B cell (primary cell): ENCODE data around the gene LRRC3. TPM values are rescaled to one million over a fixed set of nuclear protein-coding genes. Genes with fewer than 3 reads are reported as not detected.

Experiments
- ATAC-seq: fragments of 200-7000 bp; cut with Tn5 transposase; one replicate; pipeline ENCODE4 v1.10.0; 2021; ENCODE audit warnings: low read depth, mild to moderate bottlenecking, moderate number of reproducible peaks, moderate library complexity
- CTCF ChIA-PET: fragments of 350-600 bp; sonication (Branson Sonifier 250); formaldehyde crosslinking; loops from one replicate; lab custom pipeline; 2021; ENCODE audit warnings: antibody characterized with exemption, inconsistent platforms; lab: Charles Lee
- POLR2A ChIA-PET: fragments of 350-600 bp; sonication (Branson Sonifier 250); formaldehyde crosslinking; loops from one replicate; lab custom pipeline; 2021; ENCODE audit warnings: antibody characterized with exemption; lab: Charles Lee
- DNase-seq: peaks from one replicate; pipeline ENCODE4 v3.0.0; 2013
- H2AFZ ChIP-seq: 2 replicates; pipeline ENCODE4 v1.6.1; 2012; ENCODE audit warnings: mild to moderate bottlenecking, low read depth, low read length; ENCODE audit not compliant: insufficient read depth, poor library complexity, severe bottlenecking
- H3K27ac ChIP-seq, 2 donors: 1 replicate in 1 of 2; 2 replicates in 1 of 2; pipeline ENCODE4 v1.5.1; 2012 to 2013; ENCODE audit warnings: low read length in 2 of 2, mild to moderate bottlenecking in 2 of 2, moderate library complexity in 1 of 2
- H3K27me3 ChIP-seq, 4 experiments: fragments of 200-600 bp in 1 of 4; sonication (generic) in 1 of 4; replicated peaks in 1 of 4; 1 replicate in 2 of 4; 2 replicates in 2 of 4; pipeline versions ENCODE4 v1.6.1 to v1.7.0; 2013 to 2016; ENCODE audit warnings: low read length in 3 of 4, mild to moderate bottlenecking in 2 of 4, mixed read lengths in 1 of 4, moderate library complexity in 1 of 4; ENCODE audit not compliant: insufficient read depth in 4 of 4, control insufficient read depth in 3 of 4; ENCODE audit errors: control extremely low read depth in 1 of 4
- H3K36me3 ChIP-seq, 2 experiments: replicated peaks in 1 of 2; 1 replicate in 1 of 2; 2 replicates in 1 of 2; pipeline versions ENCODE4 v1.6.1 to v1.7.1; 2013; ENCODE audit warnings: low read length in 1 of 2; ENCODE audit not compliant: insufficient read depth in 2 of 2, control insufficient read depth in 1 of 2; ENCODE audit errors: control extremely low read depth in 1 of 2, extremely low read depth in 1 of 2
- H3K4me1 ChIP-seq, 2 donors: fragments of 200-600 bp in 1 of 2; sonication (generic) in 1 of 2; 1 replicate in 1 of 2; 2 replicates in 1 of 2; pipeline versions ENCODE4 v1.5.1 to v1.6.1; 2013 to 2017; ENCODE audit warnings: low read length in 2 of 2; ENCODE audit not compliant: control insufficient read depth in 2 of 2, insufficient read depth in 2 of 2
- H3K4me2 ChIP-seq: replicated peaks from 2 replicates; pipeline ENCODE3; 2012; ENCODE audit warnings: mild to moderate bottlenecking, low read depth, low read length; ENCODE audit not compliant: poor library complexity, severe bottlenecking
- H3K4me3 ChIP-seq, 5 experiments: fragments of 200-600 bp in 1 of 5; sonication (generic) in 1 of 5; 1 replicate in 3 of 5; 2 replicates in 2 of 5; pipeline versions ENCODE4 v1.5.1 to v1.7.0; 2011 to 2016; ENCODE audit warnings: low read length in 4 of 5, mild to moderate bottlenecking in 4 of 5, low read depth in 2 of 5, control low read depth in 1 of 5, moderate library complexity in 1 of 5; ENCODE audit not compliant: insufficient read depth in 1 of 5; ENCODE audit errors: control extremely low read depth in 1 of 5, extremely low read depth in 1 of 5
- H3K79me2 ChIP-seq: fragments of 200-600 bp; sonication (generic); one replicate; pipeline ENCODE4 v1.6.0; 2016; ENCODE audit warnings: low read length; ENCODE audit not compliant: control insufficient read depth, insufficient read depth
- H3K9ac ChIP-seq: fragments of 200-600 bp; sonication (generic); 2 replicates; pipeline ENCODE4 v1.6.1; 2017; ENCODE audit warnings: mild to moderate bottlenecking, low read length, moderate library complexity
- H3K9me3 ChIP-seq, 3 donors: one replicate each; pipeline versions ENCODE4 v1.6.1 to v1.7.1; 2013; ENCODE audit warnings: low read length in 2 of 3; ENCODE audit not compliant: control insufficient read depth in 2 of 3, insufficient read depth in 1 of 3; ENCODE audit errors: control extremely low read depth in 1 of 3
- H4K20me1 ChIP-seq: 2 replicates; pipeline ENCODE4 v1.6.0; 2012; ENCODE audit warnings: mild to moderate bottlenecking, low read length; ENCODE audit not compliant: insufficient read depth, control insufficient read depth, poor library complexity, severe bottlenecking
- H3K27ac Mint-ChIP-seq: one replicate; pipeline ENCODE4 v1.8.0; 2021; ENCODE audit warnings: mixed read lengths
- H3K27me3 Mint-ChIP-seq: one replicate; pipeline ENCODE4 v1.8.0; 2021; ENCODE audit warnings: mixed read lengths
- H3K4me1 Mint-ChIP-seq: one replicate; pipeline ENCODE4 v1.8.0; 2021; ENCODE audit warnings: mixed read lengths
- H3K4me3 Mint-ChIP-seq: one replicate; pipeline ENCODE4 v1.8.0; 2021; ENCODE audit warnings: mixed read lengths
- H3K9me3 Mint-ChIP-seq: one replicate; pipeline ENCODE4 v1.8.0; 2022; ENCODE audit warnings: mixed read lengths; ENCODE audit not compliant: insufficient read depth
- CTCF ChIP-seq: fragments of 200-600 bp; IDR thresholded peaks from one replicate; pipeline ENCODE4 v1.8.0; 2022; ENCODE audit warnings: antibody characterized with exemption, mild to moderate bottlenecking
- EZH2 ChIP-seq: IDR thresholded peaks from 2 replicates; pipeline ENCODE4 v1.6.1; 2012; ENCODE audit warnings: borderline replicate concordance, low read depth, mild to moderate bottlenecking, moderate library complexity, low read length; ENCODE audit not compliant: insufficient read depth, poor library complexity, severe bottlenecking
- WGBS: methylation state at CpG from one replicate; pipeline ENCODE4 v1.1.5; 2013; ENCODE audit warnings: missing lambda C conversion rate; ENCODE audit not compliant: insufficient coverage; 5-methylcytosine and 5-hydroxymethylcytosine counted together
- intact Hi-C: fragments of 100-400 bp; cut with micrococcal nuclease; formaldehyde crosslinking; loops from one replicate; pipeline ENCODE4 v1.10.0; 2022
- polyA plus RNA-seq: library from polyadenylated mRNA; depleted of rRNA; stranded (reverse); fragments of >200 nt; gene quantifications from 2 replicates; pipeline ENCODE4 v1.2.3, GENCODE V29; 2012
- total RNA-seq, 2 donors: library from RNA; stranded (reverse); fragments of 120-200 nt in 1 of 2; gene quantifications; 1 replicate in 1 of 2; 2 replicates in 1 of 2; pipeline versions ENCODE4 v1.2.3 to v1.2.4, GENCODE V29; 2013 to 2022

The LRRC3 gene
- total and polyA plus RNA-seq, 2 donors (not counting 1 experiment from before 2014, with no cell fraction given) = 0.46 to 3.3 TPM

- Histone ChIP-seq H3K4me3 (no peak overlapping the region), H3K79me2 (no peaks in the 10 kb centered on the region), H3K4me1 (peaks cover 10 to 16% of the 10 kb centered on the region in 2 donors), H3K9ac (no peak overlapping the region), H4K20me1 (no peaks in the 10 kb centered on the region), H3K27ac (no peak overlapping the region), H3K9me3 (peaks cover under 1 to 7% (median 6%) of the 10 kb centered on the region in 3 donors), H2AFZ (no peak overlapping the region), H3K4me2 (no peak overlapping the region), H3K36me3 (no peaks in the 10 kb centered on the region), H3K27me3 (no peaks in the 10 kb centered on the region)
- no peak for DNase-seq
- Mint-ChIP-seq H3K4me3 (no peak overlapping the region), H3K27me3 (no peaks in the 10 kb centered on the region), H3K4me1 (peaks cover 7% of the 10 kb centered on the region), H3K27ac (no peak overlapping the region), H3K9me3 (peaks cover 5% of the 10 kb centered on the region)
- intact Hi-C loops = no loop called here
- ChIA-PET CTCF (no interaction called here), POLR2A (no interaction called here)
- 86% methylated on average over 18 of the region's 19 CpGs for WGBS
- no peak for ATAC-seq
- TF ChIP-seq EZH2 (no peak), CTCF (no peak)
These were observed 3.8 kb downstream of the LRRC3 start for GRCh38 chr21:44458971-44459711.

GRCh38 chr21:44459712-44460440, 4.6 kb downstream of the LRRC3 start:
- peaks cover 0 to 2% (median 0%) of the 10 kb centered on the region in 3 donors for H3K9me3 ChIP-seq

More at GRCh38 chr21:44459712-44460440, 4.6 kb downstream of the LRRC3 start:
- Histone ChIP-seq H3K27ac (no peak overlapping the region), H3K36me3 (no peaks in the 10 kb centered on the region), H3K9ac (no peak overlapping the region), H3K4me3 (no peak overlapping the region), H4K20me1 (no peaks in the 10 kb centered on the region), H3K79me2 (no peaks in the 10 kb centered on the region), H3K27me3 (no peaks in the 10 kb centered on the region), H2AFZ (no peak overlapping the region), H3K4me1 (peaks cover 7 to 11% of the 10 kb centered on the region in 2 donors), H3K4me2 (no peak overlapping the region)
- DNase-seq = no peak
- 79% methylated on average over 12 of the region's 14 CpGs for WGBS
- no peak overlapping the region for H3K4me3 Mint-ChIP-seq
- ATAC-seq = no peak
- POLR2A ChIA-PET = no interaction called here
- H3K9me3 Mint-ChIP-seq = no peaks in the 10 kb centered on the region
- no peak overlapping the region for H3K27ac Mint-ChIP-seq
- TF ChIP-seq CTCF (no peak), EZH2 (no peak)
- CTCF ChIA-PET = no interaction called here
- intact Hi-C loops = no loop called here
- H3K4me1 Mint-ChIP-seq = peaks cover 2% of the 10 kb centered on the region
- no peaks in the 10 kb centered on the region for H3K27me3 Mint-ChIP-seq
